ENCODE results near the gene PORCN.

DNA sequence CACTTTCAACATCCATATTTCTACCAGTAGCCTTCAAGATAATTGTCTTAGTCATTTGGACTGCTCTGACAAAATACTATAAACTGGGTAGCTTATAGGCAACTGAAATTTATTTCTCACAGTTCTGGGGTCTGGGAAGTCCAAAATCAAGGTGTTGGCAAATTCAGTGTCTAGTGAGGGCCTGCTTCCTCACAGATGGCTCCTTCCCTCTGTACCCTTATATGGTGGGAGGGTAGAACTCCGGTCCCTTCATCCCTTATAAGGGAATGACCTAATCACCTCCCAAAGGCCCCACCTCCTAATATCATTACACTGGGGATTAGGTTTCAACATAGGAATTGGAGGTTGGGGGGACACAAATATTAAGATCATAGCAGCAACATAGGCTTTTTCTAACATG is 23.4 kb downstream of the PORCN start:
- TF ChIP-seq, protein P1, sequence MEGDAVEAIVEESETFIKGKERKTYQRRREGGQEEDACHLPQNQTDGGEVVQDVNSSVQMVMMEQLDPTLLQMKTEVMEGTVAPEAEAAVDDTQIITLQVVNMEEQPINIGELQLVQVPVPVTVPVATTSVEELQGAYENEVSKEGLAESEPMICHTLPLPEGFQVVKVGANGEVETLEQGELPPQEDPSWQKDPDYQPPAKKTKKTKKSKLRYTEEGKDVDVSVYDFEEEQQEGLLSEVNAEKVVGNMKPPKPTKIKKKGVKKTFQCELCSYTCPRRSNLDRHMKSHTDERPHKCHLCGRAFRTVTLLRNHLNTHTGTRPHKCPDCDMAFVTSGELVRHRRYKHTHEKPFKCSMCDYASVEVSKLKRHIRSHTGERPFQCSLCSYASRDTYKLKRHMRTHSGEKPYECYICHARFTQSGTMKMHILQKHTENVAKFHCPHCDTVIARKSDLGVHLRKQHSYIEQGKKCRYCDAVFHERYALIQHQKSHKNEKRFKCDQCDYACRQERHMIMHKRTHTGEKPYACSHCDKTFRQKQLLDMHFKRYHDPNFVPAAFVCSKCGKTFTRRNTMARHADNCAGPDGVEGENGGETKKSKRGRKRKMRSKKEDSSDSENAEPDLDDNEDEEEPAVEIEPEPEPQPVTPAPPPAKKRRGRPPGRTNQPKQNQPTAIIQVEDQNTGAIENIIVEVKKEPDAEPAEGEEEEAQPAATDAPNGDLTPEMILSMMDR (conservative IDR thresholded peaks at IDR 0.05; ENCODE audit: low read depth, low read length) = no peak
- TF ChIP-seq NFE2L2 (IDR thresholded peaks at IDR 0.05; ENCODE audit: low read depth, low read length) (no peak), RFX5 (IDR thresholded peaks at IDR 0.05; ENCODE audit: low read depth, low read length) (no peak), CHD1 (IDR thresholded peaks at IDR 0.05; ENCODE audit: low read depth, low read length) (no peak), POLR2A (IDR thresholded peaks at IDR 0.05; ENCODE audit: low read depth, low read length) (no peak), BHLHE40 (IDR thresholded peaks at IDR 0.05; ENCODE audit: low read depth, low read length) (no peak), CEBPB (IDR thresholded peaks at IDR 0.05; ENCODE audit: low read depth, low read length) (no peak), MXI1 (IDR thresholded peaks at IDR 0.05; ENCODE audit: borderline replicate concordance, low read depth, low read length) (no peak), MAZ (IDR thresholded peaks at IDR 0.05; ENCODE audit: borderline replicate concordance, low read depth, low read length) (no peak), RCOR1 (IDR thresholded peaks at IDR 0.05; ENCODE audit: insufficient replicate concordance, low read length) (no peak)
- TF ChIP-seq, protein P2, sequence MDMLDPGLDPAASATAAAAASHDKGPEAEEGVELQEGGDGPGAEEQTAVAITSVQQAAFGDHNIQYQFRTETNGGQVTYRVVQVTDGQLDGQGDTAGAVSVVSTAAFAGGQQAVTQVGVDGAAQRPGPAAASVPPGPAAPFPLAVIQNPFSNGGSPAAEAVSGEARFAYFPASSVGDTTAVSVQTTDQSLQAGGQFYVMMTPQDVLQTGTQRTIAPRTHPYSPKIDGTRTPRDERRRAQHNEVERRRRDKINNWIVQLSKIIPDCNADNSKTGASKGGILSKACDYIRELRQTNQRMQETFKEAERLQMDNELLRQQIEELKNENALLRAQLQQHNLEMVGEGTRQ (IDR thresholded peaks at IDR 0.05; ENCODE audit: low read depth, low read length) = no peak
- TF ChIP-seq, protein P3, sequence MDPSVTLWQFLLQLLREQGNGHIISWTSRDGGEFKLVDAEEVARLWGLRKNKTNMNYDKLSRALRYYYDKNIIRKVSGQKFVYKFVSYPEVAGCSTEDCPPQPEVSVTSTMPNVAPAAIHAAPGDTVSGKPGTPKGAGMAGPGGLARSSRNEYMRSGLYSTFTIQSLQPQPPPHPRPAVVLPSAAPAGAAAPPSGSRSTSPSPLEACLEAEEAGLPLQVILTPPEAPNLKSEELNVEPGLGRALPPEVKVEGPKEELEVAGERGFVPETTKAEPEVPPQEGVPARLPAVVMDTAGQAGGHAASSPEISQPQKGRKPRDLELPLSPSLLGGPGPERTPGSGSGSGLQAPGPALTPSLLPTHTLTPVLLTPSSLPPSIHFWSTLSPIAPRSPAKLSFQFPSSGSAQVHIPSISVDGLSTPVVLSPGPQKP (IDR thresholded peaks at IDR 0.05; ENCODE audit: borderline replicate concordance, low read depth, low read length) = no peak
